Epithelial cell of proximal tubule (primary cell): ENCODE data around the gene SETX. TPM values are rescaled to one million over a fixed set of nuclear protein-coding genes. Genes with fewer than 3 reads are reported as not detected.

Source experiments
- DNase-seq: peaks from one replicate; pipeline ENCODE4 v3.0.0-alpha.2; 2011; ENCODE audit warnings: low read depth
- H3K4me3 ChIP-seq: 2 replicates; pipeline ENCODE4 v1.5.1; 2011; ENCODE audit warnings: low read depth, mild to moderate bottlenecking, low read length
- total RNA-seq: library from RNA; depleted of rRNA; stranded (reverse); fragments of >200 nt; gene quantifications from 2 replicates; pipeline ENCODE4 v1.2.3, GENCODE V29; 2015
- TF ChIP-seq, protein P1 (sequence below): conservative IDR thresholded peaks from 2 replicates; pipeline ENCODE4 v1.5.1; 2012; ENCODE audit warnings: low read depth, mild to moderate bottlenecking, low read length

Gene SETX
- total RNA-seq, 1 donor from 2014 or later, result 34.7 TPM

- H3K4me3 ChIP-seq, result no peak overlapping the region
- DNase-seq, result no peak
- TF ChIP-seq, protein P1, sequence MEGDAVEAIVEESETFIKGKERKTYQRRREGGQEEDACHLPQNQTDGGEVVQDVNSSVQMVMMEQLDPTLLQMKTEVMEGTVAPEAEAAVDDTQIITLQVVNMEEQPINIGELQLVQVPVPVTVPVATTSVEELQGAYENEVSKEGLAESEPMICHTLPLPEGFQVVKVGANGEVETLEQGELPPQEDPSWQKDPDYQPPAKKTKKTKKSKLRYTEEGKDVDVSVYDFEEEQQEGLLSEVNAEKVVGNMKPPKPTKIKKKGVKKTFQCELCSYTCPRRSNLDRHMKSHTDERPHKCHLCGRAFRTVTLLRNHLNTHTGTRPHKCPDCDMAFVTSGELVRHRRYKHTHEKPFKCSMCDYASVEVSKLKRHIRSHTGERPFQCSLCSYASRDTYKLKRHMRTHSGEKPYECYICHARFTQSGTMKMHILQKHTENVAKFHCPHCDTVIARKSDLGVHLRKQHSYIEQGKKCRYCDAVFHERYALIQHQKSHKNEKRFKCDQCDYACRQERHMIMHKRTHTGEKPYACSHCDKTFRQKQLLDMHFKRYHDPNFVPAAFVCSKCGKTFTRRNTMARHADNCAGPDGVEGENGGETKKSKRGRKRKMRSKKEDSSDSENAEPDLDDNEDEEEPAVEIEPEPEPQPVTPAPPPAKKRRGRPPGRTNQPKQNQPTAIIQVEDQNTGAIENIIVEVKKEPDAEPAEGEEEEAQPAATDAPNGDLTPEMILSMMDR, result peak; percentile 91
Measured at GRCh38 chr9:132268725-132269352, 85.9 kb downstream of the SETX start.

GRCh38 chr9:132267660-132268059, 87.1 kb downstream of the SETX start:
- TF ChIP-seq, protein P1, result no peak
- DNase-seq, result no peak
- H3K4me3 ChIP-seq, result no peak overlapping the region

GRCh38 chr9:132266017-132266416, 88.8 kb downstream of the SETX start:
- no peak overlapping the region for H3K4me3 ChIP-seq
- no peak for DNase-seq
- TF ChIP-seq, protein P1, result no peak

DNA sequence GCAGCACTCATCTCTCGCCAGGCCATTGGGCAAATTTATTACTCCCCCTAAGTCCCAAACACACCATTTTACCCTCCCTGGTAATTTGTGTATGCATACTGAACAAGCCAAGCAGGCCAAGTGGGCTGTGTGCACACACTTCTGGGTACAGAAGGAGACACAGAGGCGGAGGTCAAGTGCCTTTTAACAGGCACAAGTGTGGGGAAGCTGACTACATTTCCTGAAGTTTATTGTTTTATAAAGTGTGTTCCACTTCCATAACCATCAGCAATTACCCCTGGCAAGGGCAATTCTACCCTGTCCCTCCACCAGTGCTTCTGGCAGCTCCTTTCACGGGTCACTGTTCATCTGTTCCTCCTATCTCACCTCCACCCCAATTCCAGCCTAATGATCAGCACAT, 93.9 kb downstream of the SETX start:
- TF ChIP-seq, protein P1, result no peak
- DNase-seq, result no peak
- no peak overlapping the region for H3K4me3 ChIP-seq

DNA sequence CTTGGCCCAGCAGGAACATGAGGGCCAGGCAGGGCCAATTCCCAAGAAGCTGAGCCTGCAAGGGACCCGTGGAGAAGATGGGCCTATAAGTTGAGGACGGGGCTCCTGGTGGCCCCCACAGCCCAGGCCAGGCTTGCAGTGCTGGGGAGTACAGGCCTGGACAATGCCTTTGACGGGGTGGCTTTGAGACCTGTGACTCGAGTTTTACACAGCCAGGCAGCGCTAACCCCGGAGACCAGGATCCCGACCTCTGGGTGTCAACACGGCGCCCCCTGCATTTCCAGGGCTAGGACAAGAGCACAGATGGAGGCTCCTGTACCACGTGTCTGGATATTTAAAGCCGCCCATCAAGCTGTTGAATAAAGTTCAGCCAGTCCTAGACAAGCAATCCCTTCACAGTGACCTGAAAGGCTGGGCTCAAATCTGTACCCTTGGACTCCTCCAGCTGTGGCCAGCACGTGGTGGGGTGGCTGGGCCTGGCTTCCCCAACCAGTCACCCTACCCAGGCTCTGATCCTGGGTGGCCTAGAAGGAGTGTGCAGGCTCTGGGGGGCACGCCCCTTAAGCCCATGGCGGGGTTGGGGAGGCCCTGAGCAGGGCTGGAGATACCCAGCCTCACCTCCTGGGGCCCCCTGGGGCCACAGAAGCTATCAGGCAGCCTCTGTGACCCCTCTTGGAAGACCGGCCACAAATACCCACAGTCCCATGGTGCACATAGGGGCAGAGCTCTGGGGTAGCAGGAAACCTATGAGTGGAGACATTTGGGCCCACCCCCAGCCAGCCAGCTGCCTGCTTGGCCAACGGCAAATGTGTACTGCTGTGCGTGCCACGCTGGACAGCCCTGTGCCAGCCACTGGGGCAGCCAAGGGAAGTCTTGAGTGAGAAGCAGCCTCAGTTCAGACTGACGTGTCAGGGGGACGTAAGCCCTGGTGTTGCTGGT, 104.2 kb downstream of the SETX start:
- no peak for DNase-seq
- no peak overlapping the region for H3K4me3 ChIP-seq
- TF ChIP-seq, protein P1, result no peak

- H3K4me3 ChIP-seq, result no peak overlapping the region
- TF ChIP-seq, protein P1, result no peak
- DNase-seq, result no peak
Measured at GRCh38 chr9:132249690-132250089, 105.1 kb downstream of the SETX start.
